Activated CD4-positive, alpha-beta T cell treated with anti-CD3 and anti-CD28 coated beads, Interleukin-2, amount 10 ng/mL, durations not matched to agents 24 days and 14 days (primary cell): ENCODE measurements around the gene BLVRB. TPM values are rescaled to one million over a fixed set of nuclear protein-coding genes. Genes with fewer than 3 reads are reported as not detected.

Experiments used
- DNase-seq: peaks from one replicate; pipeline ENCODE4 v3.0.0; 2022
- H3K27ac Mint-ChIP-seq: one replicate; pipeline ENCODE4 v1.8.0; 2022; ENCODE audit warnings: mild to moderate bottlenecking, mixed read lengths
- H3K27me3 Mint-ChIP-seq: one replicate; pipeline ENCODE4 v1.8.0; 2022; ENCODE audit warnings: mixed read lengths
- H3K36me3 Mint-ChIP-seq: one replicate; pipeline ENCODE4 v1.8.0; 2022; ENCODE audit warnings: low read depth, mild to moderate bottlenecking, mixed read lengths
- H3K4me1 Mint-ChIP-seq: one replicate; pipeline ENCODE4 v1.8.0; 2021; ENCODE audit warnings: mixed read lengths
- H3K4me3 Mint-ChIP-seq: one replicate; pipeline ENCODE4 v1.8.0; 2022; ENCODE audit warnings: mild to moderate bottlenecking, moderate library complexity, mixed read lengths
- H3K9me3 Mint-ChIP-seq: one replicate; pipeline ENCODE4 v1.8.0; 2021; ENCODE audit warnings: mixed read lengths
- intact Hi-C: fragments of 100-400 bp; cut with micrococcal nuclease; formaldehyde crosslinking; loops from one replicate; pipeline ENCODE4 v1.15.1; 2023
- total RNA-seq: library from RNA; stranded (reverse); gene quantifications from 2 replicates; pipeline ENCODE4 v1.2.3, GENCODE V29; 2022

BLVRB gene
- 7.5 and 10.6 TPM in 2 replicates for total RNA-seq

GRCh38 chr19:40465557-40466218 is at the start of gene BLVRB:
Gene BLVRB, minus strand, starts transcription at chr19:40465745. Its CDS starts 57 bp downstream, at chr19:40465688.
- Mint-ChIP-seq H3K4me1 (peaks cover 24% of the 10 kb centered on the region), H3K27ac (peak within 1 kb of the TSS; percentile 87), H3K4me3 (peak within 1 kb of the TSS; percentile 96), H3K9me3 (no peaks in the 10 kb centered on the region), H3K36me3 (peaks cover 2% of the 10 kb centered on the region), H3K27me3 (peaks cover 23% of the 10 kb centered on the region)
- intact Hi-C loops, result loop anchor here (1.0 to 5.0 kb wide), 6 partner anchors 21 to 139 kb away; partner anchors contain the start of gene SERTAD3
- peak; percentile 100 for DNase-seq

- no peak overlapping the region for H3K27ac Mint-ChIP-seq
- peaks cover 4% of the 10 kb centered on the region for H3K4me1 Mint-ChIP-seq
- DNase-seq, result no peak
- H3K36me3 Mint-ChIP-seq, result no peaks in the 10 kb centered on the region
- H3K4me3 Mint-ChIP-seq, result no peak overlapping the region
- no peaks in the 10 kb centered on the region for H3K9me3 Mint-ChIP-seq
- peaks cover 45% of the 10 kb centered on the region for H3K27me3 Mint-ChIP-seq
- intact Hi-C loops, result no loop called here
Observed at GRCh38 chr19:40513741-40514315, 48.3 kb upstream of the BLVRB start.

GRCh38 chr19:40513345-40513678 is 47.8 kb upstream of the BLVRB start:
- no peaks in the 10 kb centered on the region for H3K9me3 Mint-ChIP-seq
- peaks cover 45% of the 10 kb centered on the region for H3K27me3 Mint-ChIP-seq
- no peak for DNase-seq
- H3K27ac Mint-ChIP-seq, result no peak overlapping the region
- intact Hi-C loops, result no loop called here
- no peak overlapping the region for H3K4me3 Mint-ChIP-seq
- peaks cover 4% of the 10 kb centered on the region for H3K4me1 Mint-ChIP-seq
- H3K36me3 Mint-ChIP-seq, result no peaks in the 10 kb centered on the region

- Mint-ChIP-seq H3K4me3 (no peak overlapping the region), H3K9me3 (no peaks in the 10 kb centered on the region), H3K36me3 (no peaks in the 10 kb centered on the region), H3K27ac (no peak overlapping the region), H3K4me1 (peaks cover 4% of the 10 kb centered on the region), H3K27me3 (peaks cover 44% of the 10 kb centered on the region)
- no peak for DNase-seq
- intact Hi-C loops, result no loop called here
Observed at GRCh38 chr19:40512473-40513344, 47.2 kb upstream of the BLVRB start.

GRCh38 chr19:40512110-40512472 is 46.5 kb upstream of the BLVRB start:
- no peak overlapping the region for H3K27ac Mint-ChIP-seq
- peaks cover 40% of the 10 kb centered on the region for H3K27me3 Mint-ChIP-seq
- peaks cover 4% of the 10 kb centered on the region for H3K4me1 Mint-ChIP-seq
- H3K9me3 Mint-ChIP-seq, result no peaks in the 10 kb centered on the region
- no peak overlapping the region for H3K4me3 Mint-ChIP-seq
- no peaks in the 10 kb centered on the region for H3K36me3 Mint-ChIP-seq
- intact Hi-C loops, result no loop called here
- DNase-seq, result no peak

GRCh38 chr19:40511487-40511886 is 45.9 kb upstream of the BLVRB start:
- H3K27me3 Mint-ChIP-seq, result peaks cover 36% of the 10 kb centered on the region
- no peak overlapping the region for H3K4me3 Mint-ChIP-seq
- no peaks in the 10 kb centered on the region for H3K36me3 Mint-ChIP-seq
- intact Hi-C loops, result no loop called here
- no peak for DNase-seq
- H3K4me1 Mint-ChIP-seq, result peaks cover 4% of the 10 kb centered on the region
- H3K9me3 Mint-ChIP-seq, result no peaks in the 10 kb centered on the region
- no peak overlapping the region for H3K27ac Mint-ChIP-seq

- H3K27ac Mint-ChIP-seq, result no peak overlapping the region
- no peak overlapping the region for H3K4me3 Mint-ChIP-seq
- H3K36me3 Mint-ChIP-seq, result no peaks in the 10 kb centered on the region
- peaks cover 4% of the 10 kb centered on the region for H3K4me1 Mint-ChIP-seq
- no peak for DNase-seq
- H3K9me3 Mint-ChIP-seq, result no peaks in the 10 kb centered on the region
- H3K27me3 Mint-ChIP-seq, result peaks cover 36% of the 10 kb centered on the region
- intact Hi-C loops, result no loop called here
Observed at GRCh38 chr19:40510526-40511115, 45.1 kb upstream of the BLVRB start.

GRCh38 chr19:40508739-40509260 is 43.3 kb upstream of the BLVRB start:
- H3K4me1 Mint-ChIP-seq, result peaks cover 2% of the 10 kb centered on the region
- H3K4me3 Mint-ChIP-seq, result no peak overlapping the region
- H3K9me3 Mint-ChIP-seq, result no peaks in the 10 kb centered on the region
- no peak overlapping the region for H3K27ac Mint-ChIP-seq
- intact Hi-C loops, result no loop called here
- H3K36me3 Mint-ChIP-seq, result no peaks in the 10 kb centered on the region
- peaks cover 31% of the 10 kb centered on the region for H3K27me3 Mint-ChIP-seq
- no peak for DNase-seq

GRCh38 chr19:40507892-40508291 is 42.3 kb upstream of the BLVRB start:
- Mint-ChIP-seq H3K36me3 (no peaks in the 10 kb centered on the region), H3K4me3 (no peak overlapping the region), H3K4me1 (peaks cover 2% of the 10 kb centered on the region), H3K27ac (no peak overlapping the region), H3K9me3 (no peaks in the 10 kb centered on the region), H3K27me3 (peaks cover 27% of the 10 kb centered on the region)
- intact Hi-C loops, result no loop called here
- DNase-seq, result no peak

- Mint-ChIP-seq H3K27ac (no peak overlapping the region), H3K27me3 (peaks cover 16% of the 10 kb centered on the region), H3K4me3 (no peak overlapping the region), H3K36me3 (no peaks in the 10 kb centered on the region), H3K4me1 (no peaks in the 10 kb centered on the region), H3K9me3 (no peaks in the 10 kb centered on the region)
- no peak for DNase-seq
- intact Hi-C loops, result no loop called here
Observed at GRCh38 chr19:40506099-40506498, 40.6 kb upstream of the BLVRB start.

GRCh38 chr19:40503320-40503695 is 37.8 kb upstream of the BLVRB start:
- Mint-ChIP-seq H3K27ac (no peak overlapping the region), H3K27me3 (peaks cover 7% of the 10 kb centered on the region)

GRCh38 chr19:40502647-40503319 is 37.2 kb upstream of the BLVRB start:
- Mint-ChIP-seq H3K27ac (no peak overlapping the region), H3K4me3 (no peak overlapping the region), H3K4me1 (no peaks in the 10 kb centered on the region), H3K9me3 (no peaks in the 10 kb centered on the region), H3K27me3 (peaks cover 7% of the 10 kb centered on the region), H3K36me3 (no peaks in the 10 kb centered on the region)
- no peak for DNase-seq
- intact Hi-C loops, result no loop called here

More at GRCh38 chr19:40503320-40503695, 37.8 kb upstream of the BLVRB start:
- intact Hi-C loops, result no loop called here
- Mint-ChIP-seq H3K4me1 (no peaks in the 10 kb centered on the region), H3K4me3 (no peak overlapping the region), H3K9me3 (no peaks in the 10 kb centered on the region), H3K36me3 (no peaks in the 10 kb centered on the region)
- DNase-seq, result no peak

- Mint-ChIP-seq H3K4me3 (no peak overlapping the region), H3K27me3 (peaks cover 7% of the 10 kb centered on the region), H3K36me3 (no peaks in the 10 kb centered on the region), H3K4me1 (no peaks in the 10 kb centered on the region), H3K27ac (no peak overlapping the region), H3K9me3 (no peaks in the 10 kb centered on the region)
- no peak for DNase-seq
- intact Hi-C loops, result no loop called here
Observed at GRCh38 chr19:40502081-40502480, 36.5 kb upstream of the BLVRB start.
